ENCODE results near the gene TAF1C. TPM values are rescaled to one million over a fixed set of nuclear protein-coding genes. Genes with fewer than 3 reads are reported as not detected.
"Not testable (repeated sequence)": the region's sequence is repeated elsewhere in the genome, so short reads cannot be mapped to it uniquely, and the experiment has no call there.

TAF1C gene
- total RNA-seq, 4 donors from 2014 or later: 36.7 to 210 (median 76.3) TPM

- no peaks in the 10 kb centered on the region for H3K4me1 ChIP-seq
- H3K36me3 ChIP-seq: no peaks in the 10 kb centered on the region
- intact Hi-C loops (cut with DNase I; ENCODE audit: low total_unique reads): no loop called here
- H3K4me3 ChIP-seq: no peak overlapping the region
- no peaks in the 10 kb centered on the region for H3K9me3 ChIP-seq
- TF ChIP-seq CTCF (IDR thresholded peaks at IDR 0.05) (no peak), POLR2A (IDR thresholded peaks at IDR 0.05) (no peak)
- H3K27ac ChIP-seq: no peak overlapping the region
- no peaks in the 10 kb centered on the region for H3K27me3 ChIP-seq
- DNase-seq: no peak
Observed at GRCh38 chr16:84218176-84218823, 31.4 kb upstream of the TAF1C start.

- H3K27me3 ChIP-seq; H3K4me1 ChIP-seq; H3K9me3 ChIP-seq; DNase-seq; H3K27ac ChIP-seq; H3K36me3 ChIP-seq; intact Hi-C loops (cut with DNase I; ENCODE audit: low total_unique reads); H3K4me3 ChIP-seq: not testable (repeated sequence)
Observed at GRCh38 chr16:84216144-84216543, 29.3 kb upstream of the TAF1C start.

- Histone ChIP-seq H3K4me3 (no peak overlapping the region), H3K4me1 (no peaks in the 10 kb centered on the region), H3K36me3 (no peaks in the 10 kb centered on the region), H3K27me3 (no peaks in the 10 kb centered on the region), H3K27ac (no peak overlapping the region), H3K9me3 (no peaks in the 10 kb centered on the region)
- no peak for DNase-seq
- TF ChIP-seq CTCF (IDR thresholded peaks at IDR 0.05) (no peak), POLR2A (IDR thresholded peaks at IDR 0.05) (no peak)
- intact Hi-C loops (cut with DNase I; ENCODE audit: low total_unique reads): no loop called here
Observed at GRCh38 chr16:84215531-84215930, 28.7 kb upstream of the TAF1C start.

- TF ChIP-seq POLR2A (IDR thresholded peaks at IDR 0.05): no peak
- no peak for TF ChIP-seq CTCF (IDR thresholded peaks at IDR 0.05)
- no peak overlapping the region for H3K27ac ChIP-seq
- intact Hi-C loops (cut with DNase I; ENCODE audit: low total_unique reads): no loop called here
Observed at GRCh38 chr16:84214451-84215066, 27.7 kb upstream of the TAF1C start.

GRCh38 chr16:84212631-84213030 is 25.8 kb upstream of the TAF1C start:
- no peaks in the 10 kb centered on the region for H3K27me3 ChIP-seq
- intact Hi-C loops (cut with DNase I; ENCODE audit: low total_unique reads): no loop called here
- H3K27ac ChIP-seq: no peak overlapping the region
- H3K4me3 ChIP-seq: no peak overlapping the region
- H3K36me3 ChIP-seq: no peaks in the 10 kb centered on the region
- H3K4me1 ChIP-seq: no peaks in the 10 kb centered on the region
- TF ChIP-seq POLR2A (IDR thresholded peaks at IDR 0.05) (no peak), CTCF (IDR thresholded peaks at IDR 0.05) (no peak)
- no peaks in the 10 kb centered on the region for H3K9me3 ChIP-seq
- no peak for DNase-seq

More at GRCh38 chr16:84214451-84215066, 27.7 kb upstream of the TAF1C start:
- H3K27me3 ChIP-seq: no peaks in the 10 kb centered on the region
- no peak overlapping the region for H3K4me3 ChIP-seq
- DNase-seq: no peak
- H3K4me1 ChIP-seq: no peaks in the 10 kb centered on the region
- H3K36me3 ChIP-seq: no peaks in the 10 kb centered on the region
- H3K9me3 ChIP-seq: no peaks in the 10 kb centered on the region

All from uterus (tissue), 4 donors.